ENCODE measurements around the gene FBXO42. TPM values are rescaled to one million over a fixed set of nuclear protein-coding genes. Genes with fewer than 3 reads are reported as not detected.

FBXO42 gene
- total and polyA plus RNA-seq, 2 of the 13 experiments (the other 11 are each of a cell fraction or from before 2014, with no cell fraction given): 7.6 to 17.5 TPM

GRCh38 chr1:16203550-16203949 lies 148.7 kb downstream of the FBXO42 start (continued):
- TF ChIP-seq ZNF407 (CRISPR knock-in tag; IDR thresholded peaks at IDR 0.05; ENCODE audit: not compliant biosample characterization): no peak
- no peak for TF ChIP-seq ZNF572 (CRISPR knock-in tag; IDR thresholded peaks at IDR 0.05)

- ChIA-PET CTCF (ENCODE audit: low intra/inter-chr PET ratio, low total read pairs) (no interaction called here), POLR2A (no interaction called here)
- WGBS (ENCODE audit: low lambda C conversion rate): 61% methylated on average over 14 of the region's 24 CpGs
- in situ Hi-C loops (cut with HindIII; ENCODE audit: extremely low pct_ligation_motif_present, low pct_unique_long_range_greater_than_20kb) (no loop called here), intact Hi-C loops (cut with micrococcal nuclease; ENCODE audit: unreplicated experiment) (no loop called here)
- FAIRE-seq: no peak
- no peaks in the 10 kb centered on the region for H3K27me3 ChIP-seq (ENCODE audit: control insufficient read depth in 1 of 2, insufficient read depth in 2 of 2, low read length in 2 of 2)
- no peak overlapping the region for H3K4me2 ChIP-seq (ENCODE audit: low read depth, low read length)
- H3K36me3 ChIP-seq (replicated peaks in 1 of 2; ENCODE audit: control insufficient read depth in 1 of 2, insufficient read depth in 2 of 2, low read length in 2 of 2): no peaks in the 10 kb centered on the region
- H3K27ac ChIP-seq (ENCODE audit: extremely low read length, insufficient read depth, low read length): no peak overlapping the region
- H3K4me3 ChIP-seq (replicated peaks in 1 of 3; ENCODE audit: insufficient read depth in 1 of 3, low read depth in 2 of 3, low read length in 3 of 3): no peak overlapping the region
- no peak for DNase-seq (ENCODE audit: low spot score)
- no peak overlapping the region for H3K9ac ChIP-seq (ENCODE audit: insufficient read depth, low read depth, low read length)
- H4K20me1 ChIP-seq (ENCODE audit: insufficient read depth, low read length): no peaks in the 10 kb centered on the region
- peaks cover 20% of the 10 kb centered on the region for H3K4me1 ChIP-seq (ENCODE audit: insufficient read depth, low read length)
- no TSS peak for BruUV-seq (replicated peaks)
- no peak for ATAC-seq
- H3K79me2 ChIP-seq (ENCODE audit: insufficient read depth, low read length): no peaks in the 10 kb centered on the region
- no peak overlapping the region for H2AFZ ChIP-seq (ENCODE audit: low read length)
- H3K9me3 ChIP-seq (ENCODE audit: low read length): no peaks in the 10 kb centered on the region
- TF ChIP-seq TOE1 (CRISPR knock-in tag; IDR thresholded peaks at IDR 0.05): no peak
- TF ChIP-seq ISX (CRISPR knock-in tag; conservative IDR thresholded peaks at IDR 0.05): no peak
- TF ChIP-seq ZNF343 (CRISPR knock-in tag; IDR thresholded peaks at IDR 0.05): no peak
- TF ChIP-seq ZFP36L1 (CRISPR knock-in tag; IDR thresholded peaks at IDR 0.05): no peak
- no peak for TF ChIP-seq E2F5 (CRISPR knock-in tag; conservative IDR thresholded peaks at IDR 0.05)
- TF ChIP-seq ARNT (IDR thresholded peaks at IDR 0.05): no peak
- no peak for TF ChIP-seq ZNF207 (IDR thresholded peaks at IDR 0.05; ENCODE audit: borderline replicate concordance)
- TF ChIP-seq PHF21A (CRISPR knock-in tag; IDR thresholded peaks at IDR 0.05): no peak
- TF ChIP-seq ZNF644 (CRISPR knock-in tag; IDR thresholded peaks at IDR 0.05; ENCODE audit: low read depth): no peak
- no peak for TF ChIP-seq MTF1 (CRISPR knock-in tag; IDR thresholded peaks at IDR 0.05)
- TF ChIP-seq KDM5A (IDR thresholded peaks at IDR 0.05; ENCODE audit: borderline replicate concordance, low read length): no peak
- no peak for TF ChIP-seq XRCC5 (optimal IDR thresholded peaks at IDR 0.05; ENCODE audit: low read length)
- TF ChIP-seq POLR2AphosphoS5 (IDR thresholded peaks at IDR 0.05; ENCODE audit: low read depth, low read length): no peak
These were observed 149.7 kb downstream of the FBXO42 start for GRCh38 chr1:16202281-16203210.
